ELF-1 (cell line): ENCODE data around the gene PCNT.
A peak's percentile ranks its signal among the peaks of the same experiment; 100 is the strongest.

Experiments used
- DNase-seq: peaks from one replicate; pipeline ENCODE4 v3.0.0-alpha.2; 2016; ENCODE audit warnings: low read depth, low spot score

Gene PCNT, protein sequence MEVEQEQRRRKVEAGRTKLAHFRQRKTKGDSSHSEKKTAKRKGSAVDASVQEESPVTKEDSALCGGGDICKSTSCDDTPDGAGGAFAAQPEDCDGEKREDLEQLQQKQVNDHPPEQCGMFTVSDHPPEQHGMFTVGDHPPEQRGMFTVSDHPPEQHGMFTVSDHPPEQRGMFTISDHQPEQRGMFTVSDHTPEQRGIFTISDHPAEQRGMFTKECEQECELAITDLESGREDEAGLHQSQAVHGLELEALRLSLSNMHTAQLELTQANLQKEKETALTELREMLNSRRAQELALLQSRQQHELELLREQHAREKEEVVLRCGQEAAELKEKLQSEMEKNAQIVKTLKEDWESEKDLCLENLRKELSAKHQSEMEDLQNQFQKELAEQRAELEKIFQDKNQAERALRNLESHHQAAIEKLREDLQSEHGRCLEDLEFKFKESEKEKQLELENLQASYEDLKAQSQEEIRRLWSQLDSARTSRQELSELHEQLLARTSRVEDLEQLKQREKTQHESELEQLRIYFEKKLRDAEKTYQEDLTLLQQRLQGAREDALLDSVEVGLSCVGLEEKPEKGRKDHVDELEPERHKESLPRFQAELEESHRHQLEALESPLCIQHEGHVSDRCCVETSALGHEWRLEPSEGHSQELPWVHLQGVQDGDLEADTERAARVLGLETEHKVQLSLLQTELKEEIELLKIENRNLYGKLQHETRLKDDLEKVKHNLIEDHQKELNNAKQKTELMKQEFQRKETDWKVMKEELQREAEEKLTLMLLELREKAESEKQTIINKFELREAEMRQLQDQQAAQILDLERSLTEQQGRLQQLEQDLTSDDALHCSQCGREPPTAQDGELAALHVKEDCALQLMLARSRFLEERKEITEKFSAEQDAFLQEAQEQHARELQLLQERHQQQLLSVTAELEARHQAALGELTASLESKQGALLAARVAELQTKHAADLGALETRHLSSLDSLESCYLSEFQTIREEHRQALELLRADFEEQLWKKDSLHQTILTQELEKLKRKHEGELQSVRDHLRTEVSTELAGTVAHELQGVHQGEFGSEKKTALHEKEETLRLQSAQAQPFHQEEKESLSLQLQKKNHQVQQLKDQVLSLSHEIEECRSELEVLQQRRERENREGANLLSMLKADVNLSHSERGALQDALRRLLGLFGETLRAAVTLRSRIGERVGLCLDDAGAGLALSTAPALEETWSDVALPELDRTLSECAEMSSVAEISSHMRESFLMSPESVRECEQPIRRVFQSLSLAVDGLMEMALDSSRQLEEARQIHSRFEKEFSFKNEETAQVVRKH (N-terminal part only)

DNA sequence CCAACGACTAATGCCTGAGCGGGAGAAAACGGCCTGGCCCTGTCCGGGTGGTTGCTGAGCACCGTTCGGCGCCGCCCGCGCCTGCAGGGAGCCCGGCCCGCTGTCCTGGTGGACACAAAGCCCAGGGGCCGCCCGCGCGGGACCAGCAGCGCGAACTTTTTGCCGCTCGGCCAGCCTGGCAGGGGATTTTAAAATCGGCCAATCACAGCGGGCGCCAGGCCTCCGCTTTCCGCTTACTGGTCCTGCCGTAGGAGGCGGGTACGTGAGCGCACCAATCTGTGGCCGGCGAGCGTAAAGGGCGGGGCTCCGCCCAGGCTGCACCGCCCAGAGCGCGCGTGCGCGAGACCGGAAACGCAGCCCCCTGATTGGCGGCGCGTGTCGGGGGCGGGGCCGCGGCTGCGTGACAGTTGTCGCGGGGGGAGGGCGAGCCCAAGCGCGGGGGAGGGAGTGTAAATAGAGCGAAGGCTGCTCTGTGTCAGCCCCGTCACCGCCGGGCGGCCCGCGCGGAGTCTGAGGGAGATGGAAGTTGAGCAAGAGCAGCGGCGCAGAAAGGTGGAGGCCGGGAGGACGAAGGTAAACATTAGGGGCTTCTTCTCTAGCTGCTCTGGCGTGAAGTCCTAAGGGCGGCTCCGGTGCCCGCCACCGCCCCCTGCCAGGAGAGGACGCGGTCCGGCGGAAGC lies at the start of gene PCNT, which contains the start of gene C21orf58:
Gene PCNT, plus strand, starts transcription at position 447 of the 680 bp plus-strand sequence. Its CDS starts 73 bp downstream, at position 520.
Gene C21orf58, minus strand, starts transcription at position 161 of the 680 bp plus-strand sequence. CDS start 1,132 bp downstream, outside the sequence.
- DNase-seq = peak; percentile 99

DNA sequence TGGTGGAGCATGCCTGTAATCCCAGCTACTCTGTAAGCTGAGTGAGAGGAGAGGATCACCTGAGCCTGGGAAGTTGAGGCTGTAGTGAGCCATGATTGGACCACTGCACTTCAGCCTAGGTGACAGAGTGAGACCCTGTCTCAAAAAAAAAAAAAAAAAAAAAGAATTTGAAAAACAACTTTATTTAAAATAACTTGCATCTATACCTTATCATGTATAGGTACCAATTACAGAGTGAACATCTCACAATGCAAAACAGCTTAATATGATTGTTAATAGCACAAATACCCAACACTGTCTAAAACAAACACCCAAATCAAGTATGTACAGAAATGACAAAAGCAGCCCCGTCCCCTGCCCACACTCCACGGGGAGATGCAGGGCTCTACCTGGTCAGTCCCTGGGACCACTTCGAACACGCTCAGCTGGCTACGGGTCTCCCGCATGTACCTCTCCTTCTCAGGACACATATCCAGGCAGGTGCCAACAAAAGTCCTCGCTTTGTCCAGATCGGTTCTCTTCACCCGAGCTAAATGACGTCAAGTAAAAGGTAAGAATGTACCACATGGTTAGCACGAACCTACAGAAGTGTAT lies 49.1 kb upstream of the PCNT start:
- DNase-seq = no peak

DNA sequence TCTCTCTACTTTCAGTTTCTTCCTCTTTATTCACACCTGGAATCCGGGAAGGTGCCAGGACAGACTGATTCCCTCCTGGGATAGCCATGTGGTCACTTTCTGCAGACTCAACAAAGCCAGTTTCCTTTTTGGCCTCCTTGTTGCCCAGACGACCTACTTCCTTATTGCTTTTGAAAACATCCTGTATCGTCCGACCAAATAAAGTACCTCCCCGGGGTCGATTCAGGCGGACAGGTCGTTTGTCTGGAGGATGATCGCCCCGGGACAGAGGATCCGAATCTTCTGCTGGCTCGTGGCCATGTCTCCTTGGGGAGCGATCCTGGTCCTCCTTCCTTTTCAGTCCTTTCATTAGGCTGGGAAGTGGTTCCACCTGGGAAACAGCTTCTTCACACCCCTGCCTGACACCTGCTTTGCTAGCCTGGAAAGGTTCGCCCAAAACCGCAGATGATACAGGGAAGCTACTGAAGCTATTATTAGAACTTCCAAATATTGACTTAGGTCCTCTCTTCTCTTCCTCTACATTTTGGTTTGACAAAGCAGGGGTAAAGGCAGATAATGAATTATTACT lies 39.8 kb upstream of the PCNT start:
- no peak for DNase-seq

DNA sequence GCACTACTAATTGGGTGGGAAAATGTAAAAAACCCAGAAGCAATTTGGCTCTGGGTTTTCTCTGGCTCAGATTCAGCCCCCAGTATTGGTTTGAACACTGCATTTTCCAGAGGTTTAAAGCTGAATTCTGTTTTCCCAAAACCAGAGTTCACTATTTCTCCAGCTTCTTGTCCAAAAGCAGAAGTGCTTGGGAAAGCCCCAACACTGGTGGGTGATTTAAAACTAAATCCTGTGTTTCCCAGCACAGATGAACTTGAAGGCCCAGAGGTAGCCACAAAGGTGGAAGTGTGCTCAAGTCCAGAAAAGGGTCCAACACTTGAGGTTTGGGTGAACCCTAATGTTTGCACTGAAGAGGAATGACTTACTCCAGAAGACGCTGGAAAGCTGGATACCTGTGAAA lies 39.2 kb upstream of the PCNT start:
- DNase-seq = no peak

DNA sequence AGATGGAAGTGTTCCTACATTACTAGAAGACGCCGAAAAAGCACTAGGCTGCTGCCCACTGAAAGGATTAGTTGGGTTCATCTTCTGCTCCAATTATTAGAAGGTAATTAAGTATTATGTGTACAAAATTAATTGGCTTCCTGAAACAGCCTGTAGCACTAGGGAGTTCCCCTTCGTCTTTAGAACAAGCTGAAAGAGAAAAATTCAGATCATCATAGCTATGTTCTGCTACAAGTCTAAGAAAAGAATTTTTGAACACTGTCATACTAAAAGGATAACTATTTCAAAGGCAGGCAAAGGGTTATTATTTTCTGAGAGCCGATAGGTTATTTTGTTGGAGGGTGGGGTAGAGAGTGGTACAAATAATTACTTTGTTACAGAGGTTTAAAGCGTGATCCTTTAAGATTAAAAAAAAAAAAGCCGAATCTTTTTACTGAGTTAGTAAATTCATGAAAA lies 38.7 kb upstream of the PCNT start, which contains the start of gene MCM3AP:
Gene MCM3AP, minus strand, starts transcription at position 406 of the 456 bp plus-strand sequence. Its CDS starts 325 bp downstream, at position 81.
- no peak for DNase-seq

DNA sequence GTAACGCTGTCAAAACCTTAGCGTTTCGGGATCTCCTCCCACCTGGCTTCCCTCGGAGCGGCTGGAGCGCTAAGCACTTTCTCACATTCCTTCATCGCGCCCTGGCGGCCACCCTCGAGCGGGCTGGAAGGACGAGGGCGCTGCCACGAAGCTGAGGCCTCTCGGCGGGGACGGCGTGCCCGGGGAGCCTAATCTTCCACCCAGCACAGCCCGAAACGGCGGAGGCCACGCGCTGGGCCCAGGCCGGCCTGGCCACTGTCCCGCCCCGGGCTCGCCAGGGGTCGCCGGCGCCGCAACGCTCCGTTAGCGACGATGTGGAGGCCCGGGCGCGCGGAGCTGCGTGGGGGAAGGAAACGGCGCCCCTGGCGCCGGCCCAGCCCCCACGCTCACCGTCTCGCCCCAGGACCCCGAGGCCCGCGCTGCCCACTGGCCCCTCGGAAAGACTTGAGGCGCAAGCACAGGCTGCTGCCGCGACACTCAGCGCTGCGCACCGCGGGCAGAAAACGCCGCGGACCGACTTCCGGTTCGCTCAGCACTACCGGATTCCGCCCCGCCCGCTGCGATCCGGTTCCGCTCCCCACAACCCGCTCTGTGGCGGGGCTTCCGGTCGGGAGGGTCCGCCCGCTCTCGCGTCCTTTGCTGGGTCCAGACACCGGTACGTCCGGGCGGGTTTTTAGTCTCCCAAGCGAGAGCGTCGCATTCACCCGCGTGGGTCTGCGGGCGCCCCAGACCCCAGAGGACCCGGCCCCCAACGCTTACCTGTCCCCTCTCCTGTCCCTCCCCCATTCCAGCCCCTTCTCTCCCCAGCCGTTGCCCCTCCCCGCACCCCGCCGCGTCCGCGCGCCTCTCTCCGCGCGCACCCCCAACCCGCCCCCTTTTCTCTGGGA lies 38.0 kb upstream of the PCNT start, which contains the start of gene YBEY:
Gene YBEY, plus strand, starts transcription at position 582 of the 887 bp plus-strand sequence. CDS start 572 bp downstream, outside the sequence.
- DNase-seq = peak; percentile 94

DNA sequence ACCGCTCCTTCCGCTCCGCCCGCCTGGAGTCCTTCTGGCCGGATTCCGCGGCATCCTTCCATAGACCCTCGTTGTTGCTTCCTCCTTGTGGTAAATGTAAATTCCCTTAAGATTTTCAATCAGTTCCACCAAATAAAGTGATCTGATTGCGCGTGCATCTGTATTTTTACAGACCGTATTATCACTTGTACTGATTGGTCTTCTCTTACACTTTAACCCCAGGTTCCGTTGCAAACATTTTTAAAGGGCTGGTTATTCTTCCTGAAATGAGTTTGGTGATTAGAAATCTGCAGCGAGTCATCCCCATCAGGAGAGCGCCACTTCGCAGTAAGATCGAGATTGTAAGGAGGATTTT lies 37.3 kb upstream of the PCNT start:
- peak; percentile 21 for DNase-seq

DNA sequence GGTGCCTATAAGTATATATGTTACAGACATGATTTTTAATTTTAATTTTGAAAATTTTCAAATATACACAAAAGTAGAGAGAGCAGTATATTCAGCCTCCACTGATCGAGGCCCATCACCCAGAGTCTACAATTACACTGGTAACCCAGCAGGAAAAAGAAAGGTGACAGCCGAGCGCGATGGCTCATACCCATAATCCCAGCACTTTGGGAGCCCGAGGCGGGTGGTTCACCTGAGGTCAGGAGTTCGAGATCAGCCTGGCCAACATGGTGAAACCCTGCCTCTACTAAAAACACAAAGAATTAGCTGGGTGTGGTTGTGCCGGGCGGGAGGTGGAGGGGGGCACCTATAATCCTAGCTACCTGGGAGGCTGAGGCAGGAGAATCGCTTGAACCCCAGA lies 36.4 kb upstream of the PCNT start:
- no peak for DNase-seq

DNA sequence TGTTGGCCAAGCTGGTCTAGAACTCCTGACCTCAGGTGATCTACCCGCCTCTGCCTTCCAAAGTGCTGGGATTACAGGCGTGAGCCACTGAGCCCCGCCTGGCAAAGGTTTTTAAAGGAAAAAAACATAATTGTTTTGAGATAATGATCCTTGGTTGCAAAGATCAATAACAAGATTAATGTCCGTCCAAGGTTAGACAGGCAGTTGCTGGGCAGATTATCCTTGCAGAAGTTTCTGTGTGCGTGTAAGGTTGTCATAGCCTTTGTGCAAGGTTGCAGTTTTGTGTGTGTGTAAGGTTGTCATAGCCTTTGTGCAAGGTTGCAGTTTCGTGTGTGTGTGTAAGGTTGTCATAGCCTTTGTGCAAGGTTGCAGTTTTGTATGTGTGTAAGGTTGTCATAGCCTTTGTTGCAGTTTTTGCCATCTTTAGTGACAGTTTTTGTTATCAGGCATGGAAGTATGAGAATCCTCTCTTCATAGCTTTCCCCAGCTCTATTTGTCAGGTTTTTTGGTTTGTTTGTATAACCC lies 34.2 kb upstream of the PCNT start:
- DNase-seq = no peak

DNA sequence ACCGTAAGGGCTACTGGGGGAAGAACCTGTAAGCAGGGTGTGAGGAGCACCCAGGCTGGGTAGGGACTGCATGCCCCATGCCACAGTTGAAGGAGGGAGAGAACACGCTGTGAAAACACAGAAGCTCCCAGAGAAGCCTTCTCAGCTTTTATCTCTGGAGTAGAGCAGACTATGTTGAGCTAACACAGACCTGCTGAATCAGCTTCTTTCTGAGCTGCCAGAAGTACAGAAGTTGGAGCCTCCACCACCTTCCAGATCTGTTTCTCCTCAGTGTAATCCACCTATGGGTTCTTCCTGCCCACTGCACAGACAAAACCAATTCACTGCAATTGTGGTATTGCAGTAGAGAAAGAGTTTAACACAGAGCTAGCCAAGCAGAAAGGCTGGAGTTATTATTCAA lies 32.4 kb upstream of the PCNT start:
- DNase-seq = no peak

DNA sequence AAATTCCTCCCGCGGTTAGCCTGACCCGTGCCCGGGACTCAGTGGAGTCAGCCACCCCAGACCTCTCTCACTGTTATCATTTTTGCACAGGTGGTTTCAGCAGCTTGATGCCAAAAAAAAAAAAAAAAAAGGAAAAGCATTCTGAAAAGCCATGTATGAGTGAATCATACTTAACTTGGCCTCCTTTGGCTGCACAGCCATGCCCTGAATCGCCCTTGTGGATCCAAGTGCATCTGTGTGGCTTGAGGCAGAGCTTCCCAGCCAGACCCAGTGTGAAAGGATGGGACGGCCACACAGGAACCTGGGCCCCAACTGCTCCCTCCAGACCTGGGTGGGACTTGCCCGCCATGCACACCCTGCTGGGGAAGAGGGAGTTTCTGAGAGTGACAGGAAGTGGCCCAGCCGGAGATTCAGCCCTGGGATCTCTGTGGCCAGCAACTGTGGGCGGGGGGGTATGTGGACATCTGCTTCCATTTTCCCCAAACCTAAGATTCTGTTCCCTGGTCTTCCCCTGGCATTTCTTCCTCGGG lies 29.2 kb upstream of the PCNT start:
- no peak for DNase-seq

DNA sequence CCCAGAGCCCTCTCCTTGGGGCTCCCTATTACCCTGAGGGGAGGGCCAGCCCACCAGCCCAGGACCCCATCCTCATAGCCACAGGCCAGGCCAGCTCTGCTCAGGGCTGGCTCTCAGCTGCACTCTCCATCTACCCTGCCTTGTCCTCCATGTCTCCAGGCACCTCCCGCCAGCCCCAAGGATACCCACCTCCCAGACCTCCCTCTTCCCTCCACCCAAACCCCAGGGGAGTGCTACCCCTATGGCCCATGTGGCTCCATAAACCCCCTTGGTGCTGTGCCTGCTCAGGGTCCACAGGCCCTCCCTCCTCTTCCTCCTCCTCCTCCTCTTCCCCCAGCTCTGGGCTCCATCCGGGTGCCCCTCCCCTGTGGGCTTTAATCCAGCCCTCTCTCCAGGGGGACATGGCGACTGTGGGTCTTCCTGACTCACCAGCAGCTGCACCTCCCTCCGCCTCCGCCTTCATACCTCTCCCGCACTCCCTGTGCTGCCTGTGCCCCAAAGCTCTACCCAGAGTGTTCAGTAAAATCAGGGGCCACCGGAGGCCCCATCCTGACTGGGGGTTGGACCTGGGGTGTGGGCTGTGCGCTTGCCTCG lies 28.7 kb upstream of the PCNT start:
- DNase-seq = no peak

DNA sequence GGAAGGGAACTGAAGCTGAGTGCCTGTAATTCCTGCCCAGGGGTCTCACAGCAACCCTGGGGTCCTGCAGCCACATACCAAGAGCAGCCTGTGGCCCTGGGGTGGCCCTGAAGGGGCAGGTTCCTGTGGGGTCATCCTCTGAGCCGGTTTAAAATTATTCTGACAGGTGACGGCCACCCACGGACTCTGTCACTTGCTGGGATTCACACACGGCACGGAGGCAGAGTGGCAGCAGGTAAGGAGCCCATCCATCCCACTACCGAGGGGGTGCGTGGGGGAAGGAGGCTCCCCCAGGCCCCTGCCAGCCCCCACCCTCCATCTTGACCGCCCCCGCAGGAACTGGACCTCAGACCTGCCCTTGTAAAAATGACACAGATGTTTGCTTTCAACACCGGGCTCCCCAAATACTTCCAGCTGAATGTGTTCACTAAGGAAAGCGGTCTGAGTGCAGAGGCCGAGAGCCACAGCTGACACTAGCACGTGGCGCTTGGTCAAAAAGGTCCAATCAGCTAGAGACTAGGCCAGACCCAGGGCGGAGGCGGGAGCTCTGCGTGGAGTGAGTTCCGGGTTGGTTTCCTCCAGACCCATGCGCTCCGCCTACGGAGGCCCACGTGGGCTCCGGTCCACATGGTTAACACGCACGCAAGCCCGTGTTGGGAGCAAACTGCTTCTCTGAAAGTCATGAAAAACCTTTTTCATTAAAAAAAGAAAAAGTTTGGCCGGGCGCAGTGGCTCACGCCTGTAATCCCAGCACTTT lies 27.8 kb upstream of the PCNT start:
- no peak for DNase-seq

DNA sequence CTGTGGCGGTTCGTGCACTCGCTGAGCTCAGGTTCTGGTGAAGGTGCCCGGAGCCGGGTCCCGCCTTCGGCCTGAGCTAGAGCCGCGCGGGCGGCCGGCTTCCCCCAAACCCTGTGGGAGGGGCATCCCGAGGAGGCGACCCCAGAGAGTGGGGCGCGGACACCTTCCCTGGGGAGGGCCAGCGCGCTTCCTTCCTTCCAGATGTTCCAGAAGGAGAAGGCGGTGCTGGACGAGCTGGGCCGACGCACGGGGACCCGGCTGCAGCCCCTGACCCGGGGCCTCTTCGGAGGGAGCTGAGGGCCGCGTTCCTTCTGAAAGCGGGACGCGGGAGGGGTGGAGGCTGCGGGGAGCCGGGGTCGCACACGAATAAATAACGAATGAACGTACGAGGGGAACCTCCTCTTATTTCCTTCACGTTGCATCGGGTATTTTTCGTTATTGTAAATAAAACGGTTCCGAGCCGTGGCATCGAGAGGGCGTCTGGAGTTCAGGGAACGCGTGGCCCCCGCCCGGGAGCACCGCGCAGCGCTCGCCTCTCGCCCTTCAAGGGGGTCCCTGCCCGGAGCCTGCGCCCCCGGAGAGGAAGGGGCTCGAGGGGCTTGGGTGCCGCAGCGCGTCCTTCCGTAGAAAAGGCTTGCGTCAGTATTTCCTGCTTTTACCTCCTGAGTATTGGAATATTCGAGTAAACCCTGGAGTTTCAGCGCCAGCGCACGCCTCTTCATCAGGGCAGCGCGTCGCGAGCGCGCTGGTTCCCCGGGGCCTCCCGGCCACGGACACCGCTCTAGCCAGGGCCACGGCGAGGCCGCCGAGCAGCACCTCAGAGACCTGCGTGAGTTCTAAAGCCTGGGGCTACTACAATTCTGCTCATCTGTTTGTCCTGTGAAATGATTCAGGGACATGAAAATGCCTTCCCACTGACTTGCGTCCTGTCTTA lies 26.4 kb upstream of the PCNT start:
- peak; percentile 40 for DNase-seq

DNA sequence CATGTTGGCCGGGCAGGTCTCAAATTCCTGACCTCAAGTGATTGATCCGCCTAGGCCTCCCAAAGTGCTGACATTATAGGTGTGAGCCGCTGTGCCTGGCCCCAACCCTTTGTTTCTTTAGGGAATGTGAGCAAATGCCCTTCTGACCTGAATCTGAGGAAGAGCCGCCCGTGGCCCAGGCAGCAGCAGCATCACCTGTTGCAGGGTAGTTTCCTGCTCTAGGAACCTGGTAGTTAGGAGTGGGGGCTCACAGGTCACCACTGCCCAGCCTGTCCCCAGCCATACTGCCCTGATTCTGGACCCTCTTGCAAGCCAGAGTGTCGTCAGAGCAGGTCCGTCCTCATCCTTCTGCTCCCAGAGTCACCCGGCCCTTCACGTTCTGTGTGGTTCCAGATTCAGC lies 24.8 kb upstream of the PCNT start:
- no peak for DNase-seq

DNA sequence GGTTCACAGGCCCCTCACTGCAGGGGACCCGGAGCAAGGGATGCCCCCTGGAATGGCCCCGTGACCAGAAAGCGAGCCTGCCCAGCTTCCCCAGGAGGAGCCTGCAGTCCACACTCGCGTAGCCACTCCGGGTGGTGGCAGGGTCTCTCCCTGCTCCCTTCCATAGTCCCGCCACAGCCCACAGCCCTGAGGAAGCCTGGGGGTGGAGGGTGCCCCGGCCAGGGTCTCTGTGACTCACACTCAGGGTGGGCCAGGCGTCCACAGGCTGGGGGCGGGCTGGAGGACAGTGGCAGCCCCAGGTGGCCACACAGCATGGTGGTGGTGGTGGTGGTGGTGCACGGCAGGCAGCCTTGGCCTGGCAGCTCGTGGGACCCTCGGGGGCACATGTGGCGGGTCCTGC lies 22.2 kb upstream of the PCNT start:
- no peak for DNase-seq
